NCI-H1105 (cell line): ENCODE measurements around the gene UBE2R2.
"Not testable (repeated sequence)": the region's sequence is repeated elsewhere in the genome, so short reads cannot be mapped to it uniquely, and the experiment has no call there.

ENCODE experiments used
- DNase-seq: peaks from one replicate; lab custom pipeline; 2025; lab: John Stamatoyannopoulos, UW

UBE2R2 gene

DNA sequence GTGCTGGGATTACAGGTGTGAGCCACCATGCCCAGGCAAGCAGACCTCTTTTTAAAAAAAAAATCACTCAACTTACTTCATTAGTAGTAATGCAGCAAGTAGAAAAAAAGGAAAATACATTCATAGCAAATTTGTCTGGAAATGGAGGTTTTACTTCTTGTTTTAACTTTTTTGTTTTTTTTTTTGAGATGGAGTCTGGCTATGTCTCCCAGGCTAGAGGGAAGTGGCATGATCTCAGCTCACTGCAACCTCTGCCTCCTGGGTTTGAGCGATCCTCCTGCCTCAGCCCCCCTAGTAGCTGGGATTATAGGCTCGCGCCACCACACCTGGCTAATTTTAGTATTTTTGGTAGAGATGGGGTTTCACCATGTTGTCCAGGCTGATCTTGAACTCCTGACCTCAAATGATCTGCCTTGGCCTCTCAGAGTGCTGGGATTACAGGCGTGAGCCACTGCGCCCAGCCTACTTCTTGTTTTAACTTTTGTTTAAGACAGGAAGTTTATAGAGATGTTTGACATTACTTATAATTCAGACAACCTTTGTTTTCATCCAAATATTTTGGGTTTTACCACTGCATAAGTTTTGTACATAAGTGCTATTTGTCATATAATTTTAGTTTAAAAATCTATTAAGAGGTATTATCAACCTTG, 26.5 kb downstream of the UBE2R2 start:
- no peak for DNase-seq

DNA sequence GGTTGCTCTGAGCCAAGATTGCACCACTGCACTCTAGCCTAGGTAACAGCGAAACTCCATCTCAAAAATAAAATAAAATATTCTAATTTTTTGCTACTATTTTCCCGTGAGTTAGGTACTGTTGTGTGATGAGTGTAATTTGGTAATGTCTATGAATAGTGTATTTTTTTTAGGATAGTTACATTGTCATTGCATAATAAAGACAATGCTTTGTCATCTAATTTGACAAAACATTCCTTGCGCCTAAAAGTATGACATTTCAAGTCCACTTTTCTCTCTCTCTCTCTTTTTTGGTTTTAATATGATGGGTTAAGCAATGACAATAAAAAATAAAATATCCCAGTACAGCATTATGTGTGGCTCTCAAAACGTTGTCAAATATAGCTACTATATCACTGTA, 29.3 kb downstream of the UBE2R2 start:
- no peak for DNase-seq

DNA sequence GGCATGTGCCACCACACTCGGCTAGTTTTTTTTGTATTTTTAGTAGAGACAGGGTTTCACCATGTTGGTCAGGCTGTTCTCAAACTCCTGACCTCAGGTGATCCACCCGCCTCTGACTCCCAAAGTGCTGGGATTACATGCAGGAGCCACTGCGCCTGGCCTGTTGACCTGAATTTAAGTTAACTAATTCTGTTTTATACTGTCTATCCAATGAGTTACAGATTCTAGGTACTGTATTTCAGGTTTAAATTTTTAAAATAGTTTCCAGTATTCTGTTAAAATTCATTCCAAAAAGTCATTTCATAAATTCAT, 30.9 kb downstream of the UBE2R2 start:
- DNase-seq: not testable (repeated sequence)

DNA sequence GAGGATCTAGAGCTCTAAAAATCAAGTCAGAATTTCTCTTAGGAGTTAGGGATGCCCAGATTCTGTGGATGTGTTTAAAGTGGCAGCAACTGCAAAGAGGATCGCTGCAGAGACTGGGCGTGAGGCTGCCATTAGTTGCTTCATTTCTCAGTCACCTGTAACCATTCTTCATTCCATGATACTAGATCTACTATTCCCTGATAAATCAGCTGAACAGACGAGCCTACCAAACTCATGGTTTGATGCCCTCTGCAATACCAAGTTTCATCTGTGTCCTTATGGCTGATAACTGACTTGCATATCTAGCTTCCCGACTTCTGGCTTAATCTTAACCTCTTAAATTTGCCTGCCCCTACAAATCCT, 33.3 kb downstream of the UBE2R2 start:
- no peak for DNase-seq

DNA sequence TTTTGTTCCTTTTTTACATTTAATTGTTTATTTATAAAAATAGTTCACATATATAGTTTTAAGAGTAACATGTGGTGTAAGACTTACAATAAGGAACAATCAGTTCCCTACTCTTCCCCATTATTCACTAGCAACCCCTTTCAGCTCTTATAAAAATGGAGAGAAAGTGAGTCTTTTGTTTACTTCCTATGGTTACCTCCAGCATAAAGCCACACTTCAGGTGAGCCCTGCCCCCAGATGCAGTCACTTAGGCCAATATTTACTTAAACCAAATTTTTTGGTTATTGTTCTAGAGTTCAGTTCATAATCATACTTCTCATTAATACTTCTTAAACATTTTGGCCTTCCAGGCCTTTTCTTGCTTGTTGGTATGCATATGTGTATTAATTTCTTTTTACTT, 33.7 kb downstream of the UBE2R2 start:
- DNase-seq: no peak

DNA sequence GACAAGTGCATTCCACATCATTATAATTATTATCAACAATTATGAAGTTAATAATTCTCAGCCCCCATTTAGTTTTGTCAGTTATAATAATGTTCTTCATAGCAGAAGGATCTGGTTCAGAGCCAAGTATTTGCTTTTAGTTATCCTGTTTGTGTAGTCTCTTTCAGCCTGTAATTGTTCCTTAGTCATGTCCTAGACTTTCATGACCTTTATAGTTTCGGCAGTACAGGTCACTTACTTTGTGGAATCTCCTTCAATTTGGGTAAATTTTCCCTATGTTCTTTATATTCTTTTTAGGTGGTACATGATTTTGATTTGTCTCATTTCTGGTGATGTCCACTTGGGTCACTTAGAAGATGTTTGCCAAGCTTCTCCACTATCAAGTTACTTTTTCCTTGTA, 34.3 kb downstream of the UBE2R2 start:
- DNase-seq: no peak

DNA sequence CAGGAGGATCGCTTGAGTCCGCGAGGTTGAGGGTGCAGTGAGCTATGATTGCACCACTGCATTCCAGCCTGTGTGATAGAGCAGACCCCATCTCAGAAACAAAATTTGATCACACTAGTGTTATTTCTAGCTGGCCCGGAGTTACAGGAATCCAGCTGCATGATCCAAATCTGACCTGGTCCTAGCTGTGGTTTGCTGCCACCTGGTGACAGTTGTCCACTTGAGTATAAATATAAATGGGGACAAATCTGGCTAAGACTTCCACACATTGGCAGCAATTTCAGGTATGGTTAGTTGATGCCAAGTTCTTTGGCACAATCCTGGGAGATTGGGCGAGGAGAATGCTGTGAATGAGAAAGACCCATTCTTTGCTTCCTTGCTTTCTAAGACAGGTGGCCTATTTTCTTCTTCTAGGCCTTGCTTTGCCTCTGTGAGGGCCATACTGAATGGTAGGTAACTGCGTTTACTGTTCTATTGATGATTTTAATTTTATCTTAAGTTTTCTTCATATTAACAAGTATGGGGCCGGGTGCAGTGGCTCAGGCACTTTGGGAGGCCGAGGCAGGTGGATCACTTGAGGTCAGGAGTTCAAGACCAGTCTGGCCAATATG, 35.4 kb downstream of the UBE2R2 start:
- DNase-seq: no peak

DNA sequence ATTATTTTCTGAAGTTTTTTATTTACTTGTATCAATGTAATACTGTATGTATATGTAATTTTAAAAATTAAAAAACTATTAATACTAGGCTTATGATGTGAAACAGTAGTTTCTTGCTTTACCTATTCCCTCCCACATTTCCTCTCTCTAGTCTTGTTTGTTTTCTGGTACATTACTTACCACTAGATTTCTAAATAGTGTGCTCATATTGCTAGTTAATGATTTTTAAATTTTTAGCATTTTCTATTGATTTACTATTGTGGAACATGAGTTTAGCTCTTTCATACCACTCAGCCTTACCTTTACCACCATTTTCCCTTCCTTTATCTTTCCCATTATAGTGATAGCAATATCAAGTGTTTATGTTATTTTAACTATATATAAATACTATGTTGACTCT, 39.3 kb downstream of the UBE2R2 start:
- no peak for DNase-seq

DNA sequence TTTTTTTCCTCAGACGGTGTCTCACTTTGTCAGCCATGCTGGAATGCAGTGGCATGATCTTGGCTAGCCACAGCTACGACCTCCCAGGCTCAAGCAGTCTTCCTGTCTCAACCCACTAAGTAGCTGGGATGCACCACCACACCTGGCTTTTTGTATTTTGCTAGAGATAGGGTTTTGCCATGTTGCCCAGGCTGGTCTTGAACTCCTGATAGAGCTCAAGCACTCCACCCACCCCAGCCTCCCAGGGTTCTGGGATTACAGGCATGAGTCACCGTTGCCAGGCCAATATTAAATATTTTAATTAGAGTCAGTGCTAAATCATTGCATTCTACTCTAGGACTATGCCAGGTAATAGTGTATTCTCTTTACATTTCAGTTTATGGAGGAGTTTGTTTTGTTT, 41.5 kb downstream of the UBE2R2 start:
- DNase-seq: no peak

DNA sequence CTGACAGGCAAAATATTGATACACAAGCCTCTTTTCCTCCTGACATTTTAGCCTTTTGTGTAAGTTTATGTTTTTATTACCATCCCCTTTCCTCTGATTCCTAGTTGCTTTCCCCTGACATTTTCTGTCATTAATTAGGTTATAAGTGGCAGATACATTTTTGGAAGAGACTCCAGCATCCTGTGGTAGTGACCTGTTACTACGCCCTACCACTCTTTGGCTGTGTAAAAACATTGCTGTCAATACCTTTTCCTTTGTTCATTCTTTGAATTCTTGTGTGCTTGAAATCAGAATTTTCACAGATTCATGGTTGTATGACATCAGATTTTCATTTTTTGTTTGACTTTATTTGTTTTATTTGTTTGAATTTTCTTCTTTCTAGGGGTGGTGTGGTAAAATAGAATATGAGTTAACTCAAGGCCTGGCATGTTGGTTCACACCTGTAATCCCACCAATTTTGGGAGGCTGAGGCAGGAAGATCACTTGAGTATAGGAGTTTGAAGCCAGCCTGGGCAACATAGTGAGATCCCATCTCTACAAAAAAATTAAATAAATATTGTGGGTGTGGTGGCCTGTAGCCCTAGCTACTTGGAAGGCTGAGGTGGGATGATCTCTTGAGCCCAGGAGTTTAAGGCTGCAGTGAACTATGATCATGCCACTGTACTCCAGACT, 43.4 kb downstream of the UBE2R2 start:
- no peak for DNase-seq

DNA sequence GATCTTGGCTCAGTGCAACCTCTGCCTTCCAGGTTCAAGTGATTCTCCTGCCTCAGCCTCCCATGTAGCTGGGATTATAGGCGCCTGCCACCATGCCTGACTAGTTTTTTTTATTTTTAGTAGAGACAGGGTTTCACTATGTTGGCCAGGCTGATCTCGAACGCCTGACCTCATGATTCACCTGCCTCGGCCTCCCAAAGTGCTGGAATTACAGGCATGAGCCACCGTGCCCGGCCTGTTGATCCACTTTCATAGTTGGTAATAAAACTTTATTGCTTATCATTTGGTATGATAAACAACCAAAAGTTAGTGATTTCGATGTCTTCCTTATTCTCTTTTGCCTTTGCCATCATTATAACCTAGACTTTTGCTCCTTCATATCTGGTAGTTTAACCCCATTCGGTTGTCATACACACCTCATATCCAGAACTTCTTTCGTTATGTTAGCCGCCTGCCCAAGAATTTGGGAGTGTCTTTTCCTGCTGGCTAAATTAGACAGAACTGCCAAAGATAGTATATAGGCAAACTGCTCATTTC, 45.0 kb downstream of the UBE2R2 start:
- no peak for DNase-seq

DNA sequence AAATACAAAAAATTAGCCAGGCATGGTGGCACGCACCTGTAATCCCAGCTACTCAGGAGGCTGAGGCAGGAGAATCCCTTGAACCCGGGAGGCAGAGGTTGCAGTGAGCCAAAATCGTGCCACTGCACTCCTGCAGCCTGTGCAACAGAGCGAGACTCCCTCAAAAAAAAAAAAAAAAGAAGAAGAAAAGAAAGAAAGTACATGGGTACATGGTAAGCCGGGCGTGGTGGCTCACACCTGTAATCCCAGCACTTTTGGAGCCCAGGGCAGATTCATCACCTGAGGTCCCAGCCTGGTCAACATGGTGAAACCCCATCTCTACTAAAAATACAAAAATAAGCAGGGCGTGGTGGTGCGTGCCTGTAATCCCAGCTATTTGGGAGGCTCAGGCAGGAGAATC, 46.1 kb downstream of the UBE2R2 start:
- not testable (repeated sequence) for DNase-seq

DNA sequence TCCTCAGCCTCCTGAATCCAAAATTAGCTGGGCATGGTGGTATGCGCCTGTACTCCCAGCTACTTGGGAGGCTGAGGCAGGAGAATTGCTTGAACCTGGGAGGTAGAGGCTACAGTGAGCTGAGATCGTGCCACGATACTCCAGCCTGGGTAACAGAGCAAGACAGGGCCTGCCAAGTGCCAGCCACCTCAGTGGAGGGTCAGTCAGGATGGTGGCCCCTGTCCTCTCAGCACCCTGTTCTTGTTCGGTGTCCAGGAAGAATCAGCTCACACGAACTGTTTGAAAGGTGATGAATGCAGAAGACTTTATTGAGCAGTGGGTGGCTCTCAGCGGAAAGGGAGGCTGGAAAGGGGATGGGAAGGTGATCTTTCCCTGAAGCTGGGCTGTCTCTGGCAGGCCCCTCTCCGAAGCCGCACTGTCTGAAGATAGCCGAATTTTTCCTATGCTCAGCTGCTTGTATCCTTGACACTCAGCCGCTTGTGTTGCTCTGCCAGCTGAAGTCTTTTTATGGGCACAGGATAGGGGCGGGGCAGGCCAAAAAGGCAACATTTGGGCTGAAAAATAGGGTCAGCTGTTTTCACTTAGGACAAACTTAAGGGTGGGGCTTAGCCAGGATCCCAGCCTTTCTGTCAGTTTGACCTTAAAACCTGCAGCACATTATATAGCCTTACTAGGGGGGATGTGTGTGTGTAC, 50.9 kb downstream of the UBE2R2 start:
- DNase-seq: no peak

DNA sequence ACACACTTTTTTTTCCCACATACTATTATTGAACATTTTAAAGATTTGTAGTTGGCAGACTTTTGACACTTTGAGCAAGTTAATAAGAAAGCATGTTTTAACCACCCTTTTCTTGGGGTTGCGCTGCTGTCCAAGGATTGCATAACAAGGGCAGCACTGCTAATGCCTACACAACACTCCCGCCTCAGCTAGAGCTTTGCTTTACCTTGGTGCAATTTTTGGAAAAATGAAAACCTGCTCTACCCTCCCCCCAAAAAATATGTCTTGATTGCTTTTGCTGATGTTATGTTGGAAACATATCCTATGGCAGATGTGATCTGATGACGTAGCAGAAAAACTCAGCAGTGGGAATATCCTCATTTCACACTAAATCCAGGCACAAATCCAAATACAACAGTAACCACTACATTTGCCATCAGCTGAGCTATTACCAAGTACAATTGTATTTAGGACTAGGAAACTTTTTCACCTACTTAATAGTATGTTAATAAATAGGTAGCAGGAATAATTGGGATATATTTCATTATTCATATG, 51.5 kb downstream of the UBE2R2 start:
- DNase-seq: no peak

DNA sequence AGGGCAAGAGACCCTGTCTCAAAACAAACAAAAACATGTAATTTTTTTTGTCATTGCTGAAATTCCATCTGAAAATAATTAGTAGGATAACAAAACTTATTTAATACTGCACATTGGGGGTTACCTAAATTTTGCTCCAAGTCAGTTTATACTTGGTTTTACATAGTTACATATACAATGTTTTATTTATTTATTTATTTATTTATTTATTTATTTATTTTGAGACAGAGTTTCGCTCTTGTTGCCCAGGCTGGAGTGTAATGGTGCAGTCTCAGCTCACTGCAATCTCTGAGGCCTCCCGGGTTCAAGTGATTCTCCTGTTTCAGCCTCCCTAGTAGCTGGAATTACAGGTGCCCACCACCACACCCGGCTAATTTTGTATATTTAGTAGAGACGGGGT, 52.3 kb downstream of the UBE2R2 start:
- DNase-seq: not testable (repeated sequence)

DNA sequence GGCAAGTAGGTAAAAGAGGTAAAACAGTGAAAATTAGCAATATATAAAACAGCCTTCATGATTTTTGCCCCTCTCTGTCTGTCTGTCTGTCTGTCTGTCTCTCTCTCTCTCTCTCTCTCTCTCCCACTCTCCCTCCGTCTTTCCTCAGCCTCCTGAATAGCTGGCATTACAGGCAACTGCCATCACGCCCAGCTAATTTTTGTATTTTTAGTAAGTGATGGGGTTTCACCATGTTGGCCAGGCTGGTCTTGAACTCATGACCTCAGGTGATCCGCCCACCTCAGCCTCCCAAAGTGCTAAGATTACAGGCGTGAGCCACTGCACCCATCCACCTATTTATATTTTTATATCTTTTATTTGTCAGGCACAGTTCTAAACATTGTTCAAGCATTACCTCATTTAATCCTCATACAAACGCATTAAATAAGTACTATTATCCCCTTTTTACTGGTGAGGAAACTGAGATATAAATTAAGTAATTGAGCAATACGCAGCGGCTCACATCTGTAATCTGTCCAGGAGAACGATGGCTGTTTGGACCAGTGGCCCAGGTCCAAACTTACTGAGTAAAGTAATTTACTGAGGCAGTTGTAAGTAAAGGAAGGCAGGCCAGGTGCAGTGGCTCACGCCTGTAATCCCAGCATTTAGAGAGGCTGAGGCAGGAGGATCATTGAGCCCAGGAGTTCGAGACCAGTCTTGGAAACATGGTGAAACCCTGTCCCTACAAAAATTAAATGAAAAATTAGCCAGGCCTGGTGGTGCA, 60.9 kb downstream of the UBE2R2 start:
- no peak for DNase-seq

DNA sequence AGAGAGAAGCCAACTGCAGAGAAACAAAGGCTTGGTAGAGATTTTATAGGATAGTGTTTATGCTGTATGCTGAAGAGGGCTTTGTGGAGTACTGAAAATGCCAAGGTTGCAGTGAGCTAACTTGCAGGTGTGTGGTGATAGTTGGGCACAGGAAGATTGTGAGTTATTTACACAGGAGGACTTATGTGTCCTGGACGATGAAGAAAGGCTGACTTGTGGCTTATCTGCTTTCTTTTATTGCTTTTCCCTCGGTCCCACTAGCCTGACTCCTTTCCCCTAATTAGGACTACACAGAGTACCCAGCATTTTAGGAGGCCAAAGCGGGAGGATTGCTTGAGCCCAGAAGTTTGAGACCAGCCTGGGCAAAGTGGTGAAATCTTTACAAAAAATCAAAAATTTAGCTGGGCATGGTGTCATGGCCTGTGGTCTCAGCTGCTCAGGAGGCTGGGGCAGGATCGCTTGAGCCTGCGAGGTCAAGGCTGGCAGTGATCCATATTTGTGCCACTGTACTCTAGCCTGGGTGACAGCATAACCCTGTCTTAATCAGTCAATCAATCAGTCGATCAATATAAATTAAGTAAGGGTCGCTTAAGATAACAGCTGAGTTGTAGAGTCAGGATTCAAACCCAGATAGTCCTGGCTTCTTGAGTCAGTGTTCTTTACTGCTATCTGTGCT, 61.9 kb downstream of the UBE2R2 start:
- no peak for DNase-seq

DNA sequence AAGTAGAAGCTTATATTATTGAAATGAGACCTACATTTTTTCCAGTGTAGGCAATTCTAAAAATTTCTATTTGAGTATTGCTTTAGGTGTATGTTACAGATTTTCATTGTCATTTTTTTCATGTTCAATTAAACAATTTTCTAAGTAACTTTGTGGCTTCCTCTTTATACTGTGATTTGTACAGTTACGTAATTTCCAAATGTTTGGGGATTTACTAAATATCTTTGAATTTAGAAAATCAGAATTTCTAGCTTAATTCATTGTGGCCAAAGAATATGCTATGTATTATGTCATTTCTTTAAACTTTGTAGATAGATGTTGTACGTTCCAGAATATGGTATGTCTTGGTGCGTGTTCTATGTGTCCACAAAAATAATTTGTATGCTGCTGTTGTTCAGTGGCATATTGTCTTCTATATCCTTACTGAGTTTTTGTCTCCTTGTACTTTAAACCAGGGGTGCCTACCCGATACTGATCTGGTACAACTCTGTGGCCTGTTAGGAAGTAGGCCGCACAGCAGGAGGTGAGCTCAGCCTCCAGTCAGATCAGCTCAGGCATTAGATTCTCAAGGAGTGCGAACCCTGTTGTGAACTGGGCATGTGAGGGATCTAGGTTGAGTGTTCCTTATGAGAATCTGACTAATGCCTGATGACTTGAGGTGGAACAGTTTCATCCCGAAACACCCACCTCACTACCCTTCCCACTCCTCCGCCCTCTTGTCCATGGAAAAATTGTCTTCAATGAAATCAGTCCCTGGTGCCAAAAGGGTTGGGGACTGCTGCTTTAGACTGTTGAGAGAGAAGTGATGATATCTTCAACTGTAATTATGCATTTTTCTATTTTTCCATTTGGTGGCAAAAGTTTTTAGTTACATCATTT, 63.5 kb downstream of the UBE2R2 start:
- DNase-seq: no peak

DNA sequence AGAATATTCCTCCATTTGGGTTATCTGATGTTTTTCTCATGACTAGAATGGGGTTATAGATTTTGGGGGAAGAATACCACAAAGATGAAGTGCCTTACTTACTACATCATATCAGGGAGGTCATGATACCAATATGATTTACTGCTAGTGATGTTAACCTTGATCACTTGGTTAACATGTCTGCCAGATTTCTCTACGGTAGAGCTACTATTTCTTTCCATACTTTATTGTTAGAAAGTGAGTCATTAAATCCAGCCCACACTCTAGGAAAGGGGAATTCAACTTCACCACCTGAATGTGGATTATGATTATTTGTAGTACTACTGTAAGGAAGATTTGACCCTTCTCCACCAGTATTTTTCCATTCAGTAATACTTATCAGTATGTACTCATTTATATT, 64.7 kb downstream of the UBE2R2 start:
- no peak for DNase-seq
